ENCODE measurements around the gene HEXA. TPM values are rescaled to one million over a fixed set of nuclear protein-coding genes. Genes with fewer than 3 reads are reported as not detected.

Gene HEXA
- total RNA-seq, 1 experiment from 2014 or later, result 120 TPM

Other genes with a start within 250 kb of the HEXA start
- not detected in 2 replicates for gene GRAMD2A, start 178.2 kb downstream of the HEXA start, total RNA-seq (2014; rRNA removed; shearing (Covaris generic); ENCODE audit: low replicate concordance)
- gene PKM, start 144.8 kb downstream of the HEXA start, total RNA-seq (2014; rRNA removed; shearing (Covaris generic); ENCODE audit: low replicate concordance), result 869 and 996 TPM in 2 replicates
- gene PARP6, start 103.5 kb downstream of the HEXA start, total RNA-seq (2014; rRNA removed; shearing (Covaris generic); ENCODE audit: low replicate concordance), result 73.2 and 82.0 TPM in 2 replicates
- 4.4 and 4.6 TPM in 2 replicates for gene CELF6, start 55.9 kb downstream of the HEXA start, total RNA-seq (2014; rRNA removed; shearing (Covaris generic); ENCODE audit: low replicate concordance)
- gene TMEM202, start 22.3 kb upstream of the HEXA start, total RNA-seq (2014; rRNA removed; shearing (Covaris generic); ENCODE audit: low replicate concordance), result not detected in 2 replicates
- 39.1 and 84.1 TPM in 2 replicates for gene ARIH1, start 98.3 kb upstream of the HEXA start, total RNA-seq (2014; rRNA removed; shearing (Covaris generic); ENCODE audit: low replicate concordance)

All from Karpas-422 (cell line).